ENCODE measurements around the gene NTSR2.

NTSR2 gene

GRCh38 chr2:11699686-11700670 is 30.0 kb upstream of the NTSR2 start:
- H3K4me3 ChIP-seq (ENCODE audit: low read depth, low read length), result no peak overlapping the region
- no peak for TF ChIP-seq CTCF (IDR thresholded peaks at IDR 0.05; ENCODE audit: low read depth, low read length)

GRCh38 chr2:11698009-11698922 is 28.3 kb upstream of the NTSR2 start:
- TF ChIP-seq CTCF (IDR thresholded peaks at IDR 0.05; ENCODE audit: low read depth, low read length), result no peak
- no peak overlapping the region for H3K4me3 ChIP-seq (ENCODE audit: low read depth, low read length)

- H3K4me3 ChIP-seq (ENCODE audit: low read depth, low read length), result no peak overlapping the region
- TF ChIP-seq CTCF (IDR thresholded peaks at IDR 0.05; ENCODE audit: low read depth, low read length), result no peak
These were observed 27.3 kb upstream of the NTSR2 start for GRCh38 chr2:11697103-11697871.

GRCh38 chr2:11696736-11697102 is 26.7 kb upstream of the NTSR2 start:
- TF ChIP-seq CTCF (IDR thresholded peaks at IDR 0.05; ENCODE audit: low read depth, low read length), result no peak

GRCh38 chr2:11695576-11695975 is 25.6 kb upstream of the NTSR2 start:
- no peak for TF ChIP-seq CTCF (IDR thresholded peaks at IDR 0.05; ENCODE audit: low read depth, low read length)
- no peak overlapping the region for H3K4me3 ChIP-seq (ENCODE audit: low read depth, low read length)

More at GRCh38 chr2:11696736-11697102, 26.7 kb upstream of the NTSR2 start:
- H3K4me3 ChIP-seq (ENCODE audit: low read depth, low read length), result no peak overlapping the region

- TF ChIP-seq CTCF (IDR thresholded peaks at IDR 0.05; ENCODE audit: low read depth, low read length), result peak; percentile 86
- H3K4me3 ChIP-seq (ENCODE audit: low read depth, low read length), result no peak overlapping the region
These were observed 23.0 kb upstream of the NTSR2 start for GRCh38 chr2:11692966-11693521.

All from WI38 (cell line).